ENCODE measurements around the gene CRACDL. TPM values are rescaled to one million over a fixed set of nuclear protein-coding genes. Genes with fewer than 3 reads are reported as not detected.

Gene CRACDL
- total RNA-seq, 1 experiment from 2014 or later: 1.1 TPM

DNA sequence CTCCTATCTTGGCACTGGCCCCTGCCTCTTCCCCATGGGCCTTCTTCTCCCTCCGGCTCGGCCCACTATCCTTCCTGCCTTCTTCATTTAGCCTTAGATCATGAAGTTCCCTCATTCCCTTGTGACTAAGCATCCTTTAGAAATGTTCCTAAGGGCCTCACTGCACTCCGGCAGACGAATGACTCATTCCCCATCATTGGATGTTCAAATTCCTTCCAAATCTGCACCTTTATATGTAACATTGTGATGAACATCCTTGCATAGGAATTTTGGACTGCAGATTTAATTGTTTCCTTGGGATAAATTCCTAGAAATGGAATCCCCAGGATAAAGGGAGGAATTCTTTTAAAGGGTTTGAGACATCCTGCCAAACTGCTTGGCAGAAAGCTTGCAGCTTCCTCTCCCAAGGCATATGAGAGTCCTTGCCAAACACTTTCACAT, 19.0 kb downstream of the CRACDL start:
- no TSS peak for BruUV-seq (replicated peaks)

DNA sequence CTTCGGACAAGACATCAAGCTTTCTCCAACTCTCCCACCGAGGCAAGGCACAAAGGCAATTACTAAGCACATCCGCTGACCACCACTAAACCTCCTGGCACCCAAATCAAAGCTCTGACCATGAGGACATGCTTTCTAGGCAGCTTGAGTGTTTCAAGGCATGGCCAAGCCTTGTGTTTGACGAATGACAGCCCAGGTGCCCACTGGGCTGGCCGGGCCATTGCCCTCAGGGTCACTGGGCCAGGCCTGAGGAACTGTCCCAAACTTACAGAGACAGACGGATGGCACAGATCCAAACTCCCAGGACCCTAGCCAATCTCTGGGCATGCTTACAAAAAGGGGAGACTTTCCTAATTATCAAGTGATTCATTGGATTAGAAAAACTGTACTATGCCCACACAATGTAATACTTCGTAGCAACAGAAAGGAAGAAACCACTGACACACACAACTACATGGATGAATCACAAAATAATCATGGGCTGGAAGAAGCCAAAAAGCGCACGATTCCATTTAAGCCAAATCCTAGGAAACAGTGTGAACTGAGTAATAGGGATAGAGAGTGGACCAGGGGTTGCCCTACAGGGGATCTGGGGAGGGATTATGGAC, 20.2 kb downstream of the CRACDL start:
- no peak overlapping the region for H3K27ac Mint-ChIP-seq (ENCODE audit: unreplicated experiment)
- no TSS peak for BruUV-seq (replicated peaks)
- POLR2A ChIA-PET: no interaction called here
- H3K36me3 ChIP-seq (ENCODE audit: control insufficient read depth, insufficient read depth, low read length): no peaks in the 10 kb centered on the region
- intact Hi-C loops (cut with micrococcal nuclease; ENCODE audit: unreplicated experiment): no loop called here
- H3K9me3 Mint-ChIP-seq (ENCODE audit: unreplicated experiment): peaks cover 17% of the 10 kb centered on the region
- peaks cover 13% of the 10 kb centered on the region for H3K4me1 Mint-ChIP-seq (ENCODE audit: low read depth, unreplicated experiment)
- H3K36me3 Mint-ChIP-seq (ENCODE audit: insufficient read depth, unreplicated experiment): no peaks in the 10 kb centered on the region
- H3K9me3 ChIP-seq: no peaks in the 10 kb centered on the region
- peaks cover 15% of the 10 kb centered on the region for H3K4me1 ChIP-seq
- CTCF ChIA-PET: no interaction called here
- H3K4me3 Mint-ChIP-seq (ENCODE audit: unreplicated experiment): no peak overlapping the region
- peak in 1 of 2 experiments; percentile 4 for DNase-seq
- H3K4me3 ChIP-seq (ENCODE audit: low read depth, low read length): no peak overlapping the region
- TF ChIP-seq, protein P1, sequence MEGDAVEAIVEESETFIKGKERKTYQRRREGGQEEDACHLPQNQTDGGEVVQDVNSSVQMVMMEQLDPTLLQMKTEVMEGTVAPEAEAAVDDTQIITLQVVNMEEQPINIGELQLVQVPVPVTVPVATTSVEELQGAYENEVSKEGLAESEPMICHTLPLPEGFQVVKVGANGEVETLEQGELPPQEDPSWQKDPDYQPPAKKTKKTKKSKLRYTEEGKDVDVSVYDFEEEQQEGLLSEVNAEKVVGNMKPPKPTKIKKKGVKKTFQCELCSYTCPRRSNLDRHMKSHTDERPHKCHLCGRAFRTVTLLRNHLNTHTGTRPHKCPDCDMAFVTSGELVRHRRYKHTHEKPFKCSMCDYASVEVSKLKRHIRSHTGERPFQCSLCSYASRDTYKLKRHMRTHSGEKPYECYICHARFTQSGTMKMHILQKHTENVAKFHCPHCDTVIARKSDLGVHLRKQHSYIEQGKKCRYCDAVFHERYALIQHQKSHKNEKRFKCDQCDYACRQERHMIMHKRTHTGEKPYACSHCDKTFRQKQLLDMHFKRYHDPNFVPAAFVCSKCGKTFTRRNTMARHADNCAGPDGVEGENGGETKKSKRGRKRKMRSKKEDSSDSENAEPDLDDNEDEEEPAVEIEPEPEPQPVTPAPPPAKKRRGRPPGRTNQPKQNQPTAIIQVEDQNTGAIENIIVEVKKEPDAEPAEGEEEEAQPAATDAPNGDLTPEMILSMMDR (IDR thresholded peaks at IDR 0.05; ENCODE audit: insufficient read depth in 1 of 2, low read depth in 1 of 2, low read length in 1 of 2, severe bottlenecking in 1 of 2, unreplicated experiment in 1 of 2): no peak
- peaks cover 6% of the 10 kb centered on the region for H3K27me3 Mint-ChIP-seq (ENCODE audit: insufficient read depth, unreplicated experiment)
- H3K27me3 ChIP-seq (replicated peaks; ENCODE audit: control insufficient read depth, insufficient read depth, low read length): no peaks in the 10 kb centered on the region

More for the DNA sequence above, 19.0 kb downstream of the CRACDL start:
- ChIA-PET CTCF (no interaction called here), POLR2A (no interaction called here)
- Histone ChIP-seq H3K27me3 (replicated peaks; ENCODE audit: control insufficient read depth, insufficient read depth, low read length) (no peaks in the 10 kb centered on the region), H3K4me1 (peaks cover 3% of the 10 kb centered on the region; the same call in 1 of the 2 replicates), H3K9me3 (no peaks in the 10 kb centered on the region), H3K4me3 (ENCODE audit: low read depth, low read length) (no peak overlapping the region), H3K36me3 (ENCODE audit: control insufficient read depth, insufficient read depth, low read length) (no peaks in the 10 kb centered on the region)
- H3K9me3 Mint-ChIP-seq (ENCODE audit: unreplicated experiment): peaks cover 17% of the 10 kb centered on the region
- H3K4me1 Mint-ChIP-seq (ENCODE audit: low read depth, unreplicated experiment): peaks cover 1% of the 10 kb centered on the region
- intact Hi-C loops (cut with micrococcal nuclease; ENCODE audit: unreplicated experiment): no loop called here
- no peak overlapping the region for H3K27ac Mint-ChIP-seq (ENCODE audit: unreplicated experiment)
- H3K36me3 Mint-ChIP-seq (ENCODE audit: insufficient read depth, unreplicated experiment): no peaks in the 10 kb centered on the region
- TF ChIP-seq, protein P1 (IDR thresholded peaks at IDR 0.05; ENCODE audit: insufficient read depth in 1 of 2, low read depth in 1 of 2, low read length in 1 of 2, severe bottlenecking in 1 of 2, unreplicated experiment in 1 of 2): no peak
- H3K4me3 Mint-ChIP-seq (ENCODE audit: unreplicated experiment): no peak overlapping the region
- no peak for DNase-seq
- H3K27me3 Mint-ChIP-seq (ENCODE audit: insufficient read depth, unreplicated experiment): peaks cover 6% of the 10 kb centered on the region

DNA sequence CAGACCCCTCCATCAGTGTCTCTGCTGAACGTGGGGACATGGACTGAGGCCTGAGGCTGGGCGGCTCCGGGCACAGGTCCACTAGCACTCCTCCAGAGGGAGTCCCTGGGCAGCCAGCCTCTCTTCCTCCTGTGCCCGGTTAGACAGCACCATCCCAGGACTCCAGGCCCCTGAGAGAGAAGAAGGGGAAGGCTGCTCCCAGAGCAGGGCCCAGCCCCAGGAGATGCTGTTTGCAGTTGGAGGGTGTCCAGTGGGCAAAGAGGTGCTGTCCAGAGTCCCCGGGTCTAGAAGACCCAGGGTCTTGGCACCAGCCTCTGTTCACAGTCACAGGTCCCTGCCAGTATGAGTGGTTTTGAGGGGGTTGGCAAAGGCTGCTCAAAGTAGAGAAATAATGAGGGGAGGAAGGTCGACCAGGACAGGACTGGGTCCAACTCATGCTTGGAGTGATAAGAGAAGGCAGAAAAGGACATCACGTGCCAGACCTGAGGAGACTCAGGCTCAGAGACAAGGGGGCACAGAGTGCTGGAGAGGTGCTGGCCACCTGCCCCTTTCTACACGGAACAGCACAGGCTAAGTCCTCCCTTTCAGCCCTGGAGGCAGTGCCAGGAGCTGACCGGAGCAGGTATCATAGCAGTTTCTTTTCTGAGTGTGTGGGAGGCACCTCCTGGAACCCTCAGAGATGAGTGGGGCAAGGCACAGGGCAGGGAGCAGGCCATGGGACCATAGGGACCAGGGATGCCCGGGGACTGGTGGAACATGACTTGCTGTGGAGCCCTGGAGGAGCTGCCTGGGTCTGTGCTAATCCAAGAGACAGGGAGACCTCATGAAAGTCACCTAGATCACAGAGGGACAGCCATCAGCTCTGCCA, 21.1 kb downstream of the CRACDL start:
- H3K9me3 ChIP-seq: no peaks in the 10 kb centered on the region
- no peaks in the 10 kb centered on the region for H3K27me3 ChIP-seq (replicated peaks; ENCODE audit: control insufficient read depth, insufficient read depth, low read length)
- DNase-seq: peak in 1 of 2 experiments; percentile 23
- no peak overlapping the region for H3K4me3 ChIP-seq (ENCODE audit: low read depth, low read length)
- POLR2A ChIA-PET: no interaction called here
- H3K4me3 Mint-ChIP-seq (ENCODE audit: unreplicated experiment): no peak overlapping the region
- TF ChIP-seq, protein P1 (IDR thresholded peaks at IDR 0.05; ENCODE audit: insufficient read depth in 1 of 2, low read depth in 1 of 2, low read length in 1 of 2, severe bottlenecking in 1 of 2, unreplicated experiment in 1 of 2): no peak
- no peaks in the 10 kb centered on the region for H3K36me3 ChIP-seq (ENCODE audit: control insufficient read depth, insufficient read depth, low read length)
- H3K27ac Mint-ChIP-seq (ENCODE audit: unreplicated experiment): no peak overlapping the region
- no TSS peak for BruUV-seq (replicated peaks)
- CTCF ChIA-PET: no interaction called here
- peaks cover 20% of the 10 kb centered on the region for H3K4me1 ChIP-seq
- peaks cover 18% of the 10 kb centered on the region for H3K4me1 Mint-ChIP-seq (ENCODE audit: low read depth, unreplicated experiment)
- H3K27me3 Mint-ChIP-seq (ENCODE audit: insufficient read depth, unreplicated experiment): peaks cover 3% of the 10 kb centered on the region
- intact Hi-C loops (cut with micrococcal nuclease; ENCODE audit: unreplicated experiment): no loop called here
- H3K9me3 Mint-ChIP-seq (ENCODE audit: unreplicated experiment): peaks cover 17% of the 10 kb centered on the region
- no peaks in the 10 kb centered on the region for H3K36me3 Mint-ChIP-seq (ENCODE audit: insufficient read depth, unreplicated experiment)
